GM21619 (cell line): ENCODE results near the gene FNBP1L.

ENCODE experiments used
- ATAC-seq: cut with Tn5 transposase; IDR thresholded peaks from one replicate; pipeline ENCODE4 v1.9.1; 2021; ENCODE audit not compliant: unreplicated experiment

FNBP1L gene

GRCh38 chr1:93483606-93484005, 35.7 kb downstream of the FNBP1L start:
- no peak for ATAC-seq

- ATAC-seq = no peak
These were observed 40.3 kb downstream of the FNBP1L start for GRCh38 chr1:93488207-93488606.

GRCh38 chr1:93489756-93490155, 41.8 kb downstream of the FNBP1L start:
- ATAC-seq = no peak

- no peak for ATAC-seq
These were observed 42.4 kb downstream of the FNBP1L start for GRCh38 chr1:93490357-93490756.

- ATAC-seq = no peak
These were observed 48.0 kb downstream of the FNBP1L start for GRCh38 chr1:93495911-93496310.

GRCh38 chr1:93496520-93496919, 48.6 kb downstream of the FNBP1L start:
- no peak for ATAC-seq

GRCh38 chr1:93499075-93499474, 51.2 kb downstream of the FNBP1L start:
- no peak for ATAC-seq

GRCh38 chr1:93499533-93499932, 51.6 kb downstream of the FNBP1L start:
- ATAC-seq = no peak

GRCh38 chr1:93500275-93500674, 52.4 kb downstream of the FNBP1L start:
- no peak for ATAC-seq

- no peak for ATAC-seq
These were observed 53.5 kb downstream of the FNBP1L start for GRCh38 chr1:93501399-93501798.

GRCh38 chr1:93501829-93502369, 54.0 kb downstream of the FNBP1L start:
- ATAC-seq = no peak

- no peak for ATAC-seq
These were observed 54.7 kb downstream of the FNBP1L start for GRCh38 chr1:93502571-93502970.

GRCh38 chr1:93503163-93503562, 55.2 kb downstream of the FNBP1L start:
- ATAC-seq = no peak

- no peak for ATAC-seq
These were observed 55.9 kb downstream of the FNBP1L start for GRCh38 chr1:93503816-93504215.

GRCh38 chr1:93504247-93505033, 56.5 kb downstream of the FNBP1L start:
- no peak for ATAC-seq

GRCh38 chr1:93506126-93506525, 58.2 kb downstream of the FNBP1L start:
- no peak for ATAC-seq

- ATAC-seq = no peak
These were observed 68.2 kb downstream of the FNBP1L start for GRCh38 chr1:93516164-93516563.

- ATAC-seq = no peak
These were observed 70.6 kb downstream of the FNBP1L start for GRCh38 chr1:93518516-93518915.

GRCh38 chr1:93519199-93519829, 71.4 kb downstream of the FNBP1L start:
- ATAC-seq = no peak

GRCh38 chr1:93521618-93522017, 73.7 kb downstream of the FNBP1L start:
- no peak for ATAC-seq

- ATAC-seq = no peak
These were observed 74.8 kb downstream of the FNBP1L start for GRCh38 chr1:93522721-93523120.

- ATAC-seq = no peak
These were observed 77.5 kb downstream of the FNBP1L start for GRCh38 chr1:93525431-93525830.
